Stimulated activated CD8-positive, alpha-beta memory T cell treated with anti-CD3 and anti-CD28 coated beads, Interleukin-12 subunit alpha, Interleukin-12 subunit beta, amount 100 ng/mL, for 4 hours (primary cell): Measurements from ENCODE around the gene PCDHGA2.
"Not testable (repeated sequence)": the region's sequence is repeated elsewhere in the genome, so short reads cannot be mapped to it uniquely, and the experiment has no call there.

Source experiments
- DNase-seq: peaks from one replicate; pipeline ENCODE4 v3.0.0-alpha.2; 2020; ENCODE audit warnings: low read depth

PCDHGA2 gene

DNA sequence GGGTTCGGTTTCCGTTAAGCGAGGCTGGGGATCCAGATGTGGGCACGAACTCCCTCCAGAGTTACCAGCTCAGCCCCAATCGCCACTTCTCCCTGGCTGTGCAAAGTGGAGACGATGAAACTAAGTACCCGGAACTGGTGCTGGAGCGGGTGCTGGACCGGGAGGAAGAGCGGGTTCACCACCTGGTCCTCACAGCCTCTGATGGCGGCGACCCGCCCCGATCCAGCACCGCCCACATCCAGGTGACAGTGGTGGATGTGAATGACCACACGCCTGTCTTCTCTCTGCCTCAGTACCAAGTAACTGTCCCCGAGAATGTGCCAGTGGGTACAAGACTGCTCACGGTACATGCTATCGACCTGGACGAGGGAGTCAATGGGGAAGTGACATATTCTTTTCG, 44.8 kb downstream of the PCDHGA2 start:
- no peak for DNase-seq

DNA sequence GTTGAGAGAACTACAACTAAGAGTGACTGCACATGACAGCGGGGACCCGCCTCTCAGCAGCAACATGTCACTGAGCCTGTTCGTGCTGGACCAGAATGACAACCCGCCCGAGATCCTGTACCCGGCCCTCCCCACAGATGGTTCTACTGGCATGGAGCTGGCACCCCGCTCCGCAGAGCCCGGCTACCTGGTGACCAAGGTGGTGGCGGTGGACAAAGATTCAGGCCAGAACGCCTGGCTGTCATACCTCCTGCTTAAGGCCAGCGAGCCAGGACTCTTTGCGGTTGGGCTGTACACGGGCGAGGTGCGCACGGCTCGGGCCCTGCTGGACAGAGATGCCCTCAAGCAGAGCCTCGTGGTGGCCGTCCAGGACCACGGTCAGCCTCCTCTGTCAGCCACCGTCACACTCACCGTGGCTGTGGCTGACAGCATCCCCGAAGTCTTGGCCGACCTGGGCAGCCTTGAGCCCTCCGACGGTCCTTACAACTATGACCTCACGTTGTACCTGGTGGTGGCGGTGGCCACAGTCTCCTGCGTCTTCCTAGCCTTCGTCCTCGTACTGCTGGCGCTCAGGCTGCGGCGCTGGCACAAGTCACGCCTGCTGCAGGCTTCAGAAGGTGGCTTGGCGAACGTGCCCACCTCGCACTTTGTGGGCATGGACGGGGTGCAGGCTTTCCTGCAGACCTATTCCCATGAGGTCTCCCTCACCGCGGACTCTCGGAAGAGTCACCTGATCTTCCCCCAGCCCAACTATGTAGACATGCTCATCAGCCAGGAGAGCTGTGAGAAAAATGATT, 46.1 kb downstream of the PCDHGA2 start:
- no peak for DNase-seq

DNA sequence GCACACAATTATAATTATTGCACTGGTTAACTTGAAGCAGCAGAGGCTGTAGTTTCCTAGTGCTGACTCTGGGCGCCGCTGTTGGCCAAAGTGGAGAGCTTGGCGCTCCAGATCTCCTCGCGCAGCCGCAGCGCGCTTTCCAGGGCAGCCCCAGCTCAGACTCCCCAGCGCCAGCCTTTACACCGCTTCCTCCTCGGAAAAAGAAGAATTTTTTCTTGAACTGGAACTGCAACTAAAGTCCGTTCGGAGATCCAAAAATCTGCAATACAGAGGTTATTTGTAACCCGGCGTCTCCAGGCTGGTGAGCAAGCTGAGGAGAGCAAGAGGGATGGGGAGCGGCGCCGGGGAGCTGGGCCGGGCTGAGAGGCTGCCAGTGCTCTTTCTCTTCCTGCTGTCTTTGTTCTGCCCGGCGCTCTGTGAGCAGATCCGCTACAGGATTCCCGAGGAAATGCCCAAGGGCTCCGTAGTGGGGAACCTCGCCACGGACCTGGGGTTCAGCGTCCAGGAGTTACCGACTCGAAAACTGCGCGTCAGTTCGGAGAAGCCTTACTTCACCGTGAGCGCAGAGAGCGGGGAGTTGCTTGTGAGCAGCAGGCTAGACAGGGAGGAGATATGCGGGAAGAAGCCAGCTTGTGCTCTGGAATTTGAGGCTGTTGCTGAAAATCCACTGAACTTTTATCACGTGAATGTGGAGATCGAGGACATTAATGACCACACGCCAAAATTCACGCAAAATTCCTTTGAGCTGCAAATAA, 49.2 kb downstream of the PCDHGA2 start, which contains the start of gene PCDHGB4:
Gene PCDHGB4 (plus strand): TSS at position 142 of the 755 bp plus-strand sequence. CDS start 187 bp downstream, at position 329.
- DNase-seq, result not testable (repeated sequence)

DNA sequence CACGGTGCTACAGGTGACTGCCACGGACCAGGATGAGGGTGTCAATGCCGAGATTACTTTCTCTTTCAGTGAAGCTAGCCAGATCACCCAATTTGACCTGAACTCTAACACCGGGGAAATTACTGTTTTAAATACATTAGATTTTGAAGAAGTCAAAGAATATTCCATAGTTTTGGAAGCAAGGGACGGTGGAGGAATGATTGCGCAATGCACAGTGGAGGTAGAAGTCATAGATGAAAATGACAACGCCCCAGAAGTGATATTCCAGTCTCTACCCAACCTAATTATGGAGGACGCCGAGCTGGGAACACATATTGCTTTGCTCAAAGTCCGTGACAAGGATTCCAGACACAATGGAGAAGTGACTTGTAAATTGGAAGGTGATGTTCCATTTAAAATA, 50.1 kb downstream of the PCDHGA2 start:
- DNase-seq, result no peak

DNA sequence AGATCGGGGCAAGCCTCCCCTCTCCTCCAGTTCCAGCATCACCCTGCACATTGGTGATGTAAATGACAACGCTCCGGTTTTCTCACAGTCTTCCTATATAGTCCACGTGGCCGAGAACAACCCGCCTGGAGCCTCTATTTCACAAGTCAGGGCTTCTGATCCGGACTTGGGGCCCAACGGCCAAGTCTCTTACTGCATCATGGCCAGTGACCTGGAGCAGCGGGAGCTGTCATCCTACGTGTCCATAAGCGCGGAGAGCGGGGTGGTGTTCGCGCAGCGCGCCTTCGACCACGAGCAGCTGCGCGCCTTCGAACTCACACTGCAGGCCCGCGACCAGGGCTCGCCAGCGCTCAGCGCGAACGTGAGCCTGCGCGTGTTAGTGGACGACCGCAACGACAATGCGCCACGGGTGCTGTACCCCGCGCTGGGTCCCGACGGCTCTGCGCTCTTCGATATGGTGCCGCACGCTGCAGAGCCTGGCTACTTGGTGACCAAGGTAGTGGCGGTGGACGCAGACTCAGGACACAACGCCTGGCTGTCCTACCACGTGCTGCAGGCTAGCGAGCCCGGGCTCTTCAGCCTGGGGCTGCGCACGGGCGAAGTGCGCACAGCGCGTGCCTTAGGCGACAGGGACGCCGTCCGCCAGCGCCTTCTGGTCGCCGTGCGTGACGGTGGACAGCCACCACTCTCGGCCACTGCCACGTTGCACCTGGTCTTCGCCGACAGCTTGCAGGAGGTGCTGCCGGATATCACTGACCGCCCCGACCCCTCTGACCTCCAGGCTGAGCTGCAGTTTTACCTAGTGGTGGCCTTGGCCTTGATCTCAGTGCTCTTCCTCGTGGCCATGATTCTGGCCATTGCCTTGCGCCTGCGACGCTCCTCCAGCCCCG, 50.8 kb downstream of the PCDHGA2 start:
- no peak for DNase-seq

DNA sequence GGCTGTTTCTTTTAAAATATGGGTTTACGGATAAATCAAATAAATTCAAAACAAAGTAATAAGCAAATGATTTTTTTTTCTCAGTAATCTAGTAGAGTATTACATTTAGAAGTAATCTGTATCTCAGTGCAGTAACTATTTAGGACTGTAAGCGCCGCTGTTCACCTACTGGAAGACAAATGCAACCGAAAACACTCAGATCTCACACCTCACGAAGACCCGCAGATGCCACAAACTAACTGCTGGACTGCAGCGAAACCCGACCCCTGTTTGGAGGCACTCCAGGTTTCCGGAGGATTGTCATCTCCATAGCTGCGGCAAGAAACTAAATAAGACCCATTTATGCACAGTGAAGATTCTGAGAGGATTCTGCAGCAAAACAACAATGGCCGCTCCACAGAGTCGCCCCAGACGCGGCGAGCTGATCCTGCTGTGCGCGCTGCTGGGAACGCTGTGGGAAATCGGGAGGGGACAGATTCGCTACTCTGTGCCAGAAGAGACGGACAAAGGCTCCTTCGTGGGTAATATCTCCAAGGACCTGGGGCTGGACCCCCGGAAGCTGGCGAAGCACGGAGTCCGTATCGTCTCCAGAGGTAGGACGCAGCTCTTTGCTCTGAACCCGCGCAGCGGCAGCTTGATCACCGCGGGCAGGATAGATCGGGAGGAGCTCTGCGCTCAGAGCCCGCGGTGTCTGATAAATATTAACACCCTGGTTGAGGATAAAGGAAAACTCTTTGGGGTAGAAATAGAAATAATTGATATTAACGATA, 54.1 kb downstream of the PCDHGA2 start, which contains the start of gene PCDHGA8:
Gene PCDHGA8 (plus strand): TSS at position 205 of the 770 bp plus-strand sequence. CDS start 181 bp downstream, at position 386.
- DNase-seq, result no peak
